Omental fat pad (tissue), 4 donors: ENCODE data around the gene GABRB3. TPM values are rescaled to one million over a fixed set of nuclear protein-coding genes. Genes with fewer than 3 reads are reported as not detected.

Experiments
- ATAC-seq: fragments of 150-250 bp; one replicate; pipeline ENCODE4 v1.9.1; 2016; ENCODE audit warnings: mild to moderate bottlenecking, moderate library complexity; ENCODE audit not compliant: low FRiP score
- DNase-seq: peaks from one replicate; pipeline ENCODE4 v3.0.0-alpha.2; 2019; ENCODE audit warnings: low spot score
- total RNA-seq, 4 donors: library from RNA; depleted of rRNA; stranded (reverse); fragments of >200 nt; gene quantifications; one replicate each; pipeline ENCODE4 v1.1.0, GENCODE V29; 2016
- TF ChIP-seq, protein P1 (sequence below), 3 donors: fragments of 450-650 bp; IDR thresholded peaks; one replicate each; pipeline ENCODE4 v1.5.1; 2016 to 2017; ENCODE audit warnings: antibody characterized with exemption in 3 of 3, mild to moderate bottlenecking in 3 of 3, moderate library complexity in 2 of 3

The GABRB3 gene
- total RNA-seq, 4 donors from 2014 or later = 0.72 to 1.8 (median 1.2) TPM

DNA sequence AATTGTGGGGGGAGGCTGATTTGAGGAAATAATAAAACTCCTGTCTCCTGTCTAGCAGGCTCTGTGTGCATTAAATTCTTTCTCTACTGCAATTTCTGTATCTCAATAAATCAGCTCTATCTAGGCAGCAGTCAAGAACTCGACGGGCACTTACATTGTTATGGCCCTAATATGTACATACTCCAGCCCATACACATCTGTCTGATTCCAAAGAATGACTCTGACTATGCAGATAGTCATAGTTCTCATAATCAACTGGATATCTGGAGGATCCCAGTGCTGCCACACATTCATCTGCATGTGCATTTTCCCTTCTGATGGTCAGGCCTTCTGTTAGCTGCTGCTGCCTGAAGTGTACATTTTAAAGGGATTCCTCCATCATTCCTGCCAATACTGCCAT lies 114.6 kb downstream of the GABRB3 start:
- TF ChIP-seq, protein P1, sequence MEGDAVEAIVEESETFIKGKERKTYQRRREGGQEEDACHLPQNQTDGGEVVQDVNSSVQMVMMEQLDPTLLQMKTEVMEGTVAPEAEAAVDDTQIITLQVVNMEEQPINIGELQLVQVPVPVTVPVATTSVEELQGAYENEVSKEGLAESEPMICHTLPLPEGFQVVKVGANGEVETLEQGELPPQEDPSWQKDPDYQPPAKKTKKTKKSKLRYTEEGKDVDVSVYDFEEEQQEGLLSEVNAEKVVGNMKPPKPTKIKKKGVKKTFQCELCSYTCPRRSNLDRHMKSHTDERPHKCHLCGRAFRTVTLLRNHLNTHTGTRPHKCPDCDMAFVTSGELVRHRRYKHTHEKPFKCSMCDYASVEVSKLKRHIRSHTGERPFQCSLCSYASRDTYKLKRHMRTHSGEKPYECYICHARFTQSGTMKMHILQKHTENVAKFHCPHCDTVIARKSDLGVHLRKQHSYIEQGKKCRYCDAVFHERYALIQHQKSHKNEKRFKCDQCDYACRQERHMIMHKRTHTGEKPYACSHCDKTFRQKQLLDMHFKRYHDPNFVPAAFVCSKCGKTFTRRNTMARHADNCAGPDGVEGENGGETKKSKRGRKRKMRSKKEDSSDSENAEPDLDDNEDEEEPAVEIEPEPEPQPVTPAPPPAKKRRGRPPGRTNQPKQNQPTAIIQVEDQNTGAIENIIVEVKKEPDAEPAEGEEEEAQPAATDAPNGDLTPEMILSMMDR (IDR thresholded peaks at IDR 0.05) = no peak
- no peak for ATAC-seq
- DNase-seq = no peak

DNA sequence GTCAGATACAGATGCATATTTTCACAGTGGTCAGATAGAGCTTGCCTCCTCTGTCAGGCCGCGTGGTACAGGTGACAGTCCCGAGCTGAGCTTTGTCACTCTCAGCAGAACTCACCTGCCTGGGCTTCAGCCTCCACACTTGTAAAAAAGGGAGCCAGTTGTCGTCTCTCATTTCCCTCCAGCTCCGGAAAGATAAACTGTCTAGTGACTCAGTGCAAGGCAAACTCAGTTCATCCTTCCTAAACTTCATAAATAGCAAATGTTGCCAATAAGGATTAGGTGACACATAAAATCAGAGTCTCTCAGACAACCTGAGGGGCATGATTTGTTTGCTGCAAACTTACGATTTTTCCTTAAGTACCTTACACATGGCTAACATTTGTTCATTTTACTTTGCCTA lies 116.8 kb downstream of the GABRB3 start:
- TF ChIP-seq, protein P1 (IDR thresholded peaks at IDR 0.05) = no peak
- DNase-seq (no peak), ATAC-seq (no peak)

DNA sequence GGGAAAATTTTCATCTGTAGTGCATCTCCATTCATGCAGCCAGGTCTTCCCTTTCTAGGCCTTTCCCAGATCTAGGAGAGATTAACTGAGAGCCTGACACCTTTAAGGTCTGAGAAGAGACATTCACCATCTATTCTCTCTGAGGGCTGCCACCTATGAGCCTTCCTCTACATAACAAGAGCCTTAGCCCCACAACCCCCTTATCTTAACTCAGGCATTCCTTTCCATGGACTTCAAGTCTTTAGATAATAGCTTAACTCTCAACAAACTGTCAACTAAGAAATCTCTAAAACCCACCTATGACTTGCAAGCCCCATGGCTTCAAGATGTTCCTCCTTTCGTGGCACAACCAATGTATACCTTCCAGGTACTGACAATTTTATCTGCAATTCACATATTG lies 121.0 kb downstream of the GABRB3 start:
- TF ChIP-seq, protein P1 (IDR thresholded peaks at IDR 0.05) = no peak
- DNase-seq = no peak
- no peak for ATAC-seq

DNA sequence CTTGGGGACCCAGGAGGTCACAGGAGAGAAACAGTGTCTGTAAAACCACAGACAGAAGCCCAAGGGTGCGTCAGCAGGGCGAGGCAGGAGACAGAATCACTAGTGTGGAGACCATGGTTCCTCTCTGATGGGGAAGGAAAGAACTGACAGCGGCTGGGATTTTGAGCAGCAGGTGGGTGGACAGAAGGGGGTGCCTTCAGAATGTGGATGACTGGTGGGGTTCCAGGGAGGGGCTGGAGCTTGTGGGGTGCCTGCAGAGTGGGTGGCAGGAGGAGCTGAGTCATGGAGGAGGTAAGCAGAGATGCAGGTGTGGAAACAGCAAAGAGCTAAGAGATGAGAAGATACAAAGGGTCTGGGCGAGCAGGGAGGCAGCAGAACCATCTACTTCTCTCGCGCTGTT lies 124.2 kb downstream of the GABRB3 start:
- ATAC-seq (no peak), DNase-seq (no peak)
- TF ChIP-seq, protein P1 (IDR thresholded peaks at IDR 0.05) = no peak

DNA sequence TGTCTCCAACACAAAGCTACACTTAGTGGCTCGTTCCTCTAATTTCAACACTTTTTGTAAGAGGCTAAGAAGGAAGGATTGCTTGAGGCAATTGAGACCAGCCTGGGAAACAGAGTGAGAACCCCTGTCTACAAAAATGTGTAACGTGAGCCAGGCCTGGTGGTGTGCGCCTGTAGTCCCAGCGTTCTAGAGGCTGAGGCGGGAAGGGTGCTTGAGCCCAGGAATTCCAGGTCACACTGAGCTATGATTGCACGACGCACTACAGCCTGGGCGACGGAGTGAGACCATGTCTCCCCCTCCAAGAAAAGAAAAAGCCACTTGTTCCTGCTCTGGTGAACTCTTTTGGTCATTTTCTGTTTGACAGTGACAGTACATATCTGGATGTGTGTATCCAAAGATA lies 127.9 kb downstream of the GABRB3 start:
- TF ChIP-seq, protein P1 (IDR thresholded peaks at IDR 0.05) = no peak
- DNase-seq = no peak
- ATAC-seq = no peak

DNA sequence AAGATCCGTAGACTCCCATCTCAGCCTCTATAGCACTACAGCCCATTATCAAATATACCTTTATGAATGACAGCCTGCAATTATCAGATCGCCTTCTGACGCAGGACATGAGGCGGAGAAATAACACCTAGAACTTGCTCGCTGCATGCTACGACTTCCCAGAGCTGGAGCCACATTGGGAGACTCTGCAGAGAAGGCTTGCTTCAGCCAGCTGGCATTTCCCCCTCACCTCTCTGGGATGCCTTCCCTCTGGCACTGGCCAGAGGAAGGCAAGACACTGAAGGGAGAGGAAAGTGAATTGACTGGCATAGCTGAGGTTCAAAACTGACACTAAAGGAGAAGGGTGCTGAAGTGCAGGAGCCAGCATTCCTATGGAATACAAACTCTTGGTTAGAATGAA lies 131.7 kb downstream of the GABRB3 start:
- no peak for DNase-seq
- TF ChIP-seq, protein P1 (IDR thresholded peaks at IDR 0.05) = no peak
- ATAC-seq = no peak

DNA sequence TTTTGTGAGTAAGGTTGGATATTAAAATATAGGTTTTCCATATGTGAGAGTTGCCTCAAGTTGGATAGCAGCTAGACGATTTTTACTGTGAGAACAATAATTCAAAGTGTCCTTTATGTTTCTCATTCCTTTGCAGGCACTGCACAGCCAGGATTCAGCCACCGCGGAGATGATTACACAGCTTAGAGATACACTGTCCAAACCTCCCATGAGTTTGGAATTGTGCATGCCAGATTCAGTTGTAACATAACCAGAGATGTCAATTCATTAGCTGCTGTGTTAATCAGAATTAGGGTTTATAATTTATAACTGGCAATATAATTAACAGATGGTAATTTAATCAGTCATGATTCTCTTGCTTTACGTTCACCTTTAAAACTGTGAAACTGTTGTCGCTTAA lies 132.3 kb downstream of the GABRB3 start:
- TF ChIP-seq, protein P1 (IDR thresholded peaks at IDR 0.05) = no peak
- no peak for DNase-seq
- ATAC-seq = no peak
